Endothelial cell of umbilical vein (primary cell): ENCODE results near the gene NXT1. TPM values are rescaled to one million over a fixed set of nuclear protein-coding genes. Genes with fewer than 3 reads are reported as not detected.

ENCODE experiments used
- BruUV-seq: library from RNA; stranded (reverse); fragments of 400-500 nt; replicated peaks from 2 replicates; lab custom pipeline; 2021; lab: Mats Ljungman, UMichigan
- CTCF ChIA-PET: fragments of 300-600, 350-600 bp; sonication (Branson Sonifier 250); formaldehyde crosslinking; loops from one replicate; lab custom pipeline; 2021; ENCODE audit warnings: antibody characterized with exemption, inconsistent platforms; lab: Charles Lee
- POLR2A ChIA-PET: fragments of 300-600, 350-600 bp; sonication (Branson Sonifier 250); formaldehyde crosslinking; loops from one replicate; lab custom pipeline; 2021; ENCODE audit warnings: antibody characterized with exemption, inconsistent platforms; lab: Charles Lee
- DNase-seq: peaks from one replicate; pipeline ENCODE4 v3.0.0-alpha.2; 2011; ENCODE audit warnings: low read depth, low spot score
- FAIRE-seq: peaks from 2 replicates; lab custom pipeline; 2011; peaks lifted over from hg19 to GRCh38; lab: Jason Lieb, UNC
- H2AFZ ChIP-seq: 2 replicates; pipeline ENCODE4 v1.6.0; 2012; ENCODE audit warnings: low read depth, low read length, control low read depth, inconsistent platforms
- H3K27ac ChIP-seq: 2 replicates; pipeline ENCODE4 v1.5.1; 2011; ENCODE audit warnings: low read depth, mild to moderate bottlenecking, control low read depth, low read length, moderate library complexity; ENCODE audit not compliant: insufficient read depth
- H3K27me3 ChIP-seq, 2 experiments: 2 replicates each; pipeline versions ENCODE4 v1.6.0 to v1.6.1; 2011; ENCODE audit warnings: low read length in 2 of 2, mixed read lengths in 1 of 2; ENCODE audit not compliant: control insufficient read depth in 2 of 2, insufficient read depth in 2 of 2
- H3K36me3 ChIP-seq, 2 experiments: 2 replicates in 1 of 2; 3 replicates in 1 of 2; pipeline ENCODE4 v1.5.1; 2011; ENCODE audit warnings: low read length in 2 of 2, mild to moderate bottlenecking in 1 of 2, moderate library complexity in 1 of 2; ENCODE audit not compliant: control insufficient read depth in 2 of 2, insufficient read depth in 2 of 2; ENCODE audit errors: extremely low read depth in 1 of 2
- H3K4me1 ChIP-seq: 3 replicates; pipeline ENCODE4 v1.5.1; 2011; ENCODE audit warnings: mild to moderate bottlenecking, low read length; ENCODE audit not compliant: control insufficient read depth, insufficient read depth; ENCODE audit errors: extremely low read depth
- H3K4me2 ChIP-seq: 2 replicates; pipeline ENCODE4 v1.6.1; 2011; ENCODE audit warnings: low read length, control low read depth, mixed read lengths; ENCODE audit not compliant: insufficient read depth
- H3K4me3 ChIP-seq, 3 experiments: fragments of 200-600 bp in 1 of 3; sonication (generic), shearing (Covaris generic) in 1 of 3; replicated peaks in 1 of 3; 2 replicates each; pipeline ENCODE4 v1.5.1; 2011 to 2016; ENCODE audit warnings: control low read depth in 3 of 3, low read length in 3 of 3, mild to moderate bottlenecking in 2 of 3, inconsistent platforms in 1 of 3, low read depth in 1 of 3, moderate library complexity in 1 of 3; ENCODE audit not compliant: insufficient read depth in 1 of 3
- H3K79me2 ChIP-seq: 2 replicates; pipeline ENCODE4 v1.6.0; 2012; ENCODE audit warnings: low read length, inconsistent platforms; ENCODE audit not compliant: control insufficient read depth, insufficient read depth
- H3K9ac ChIP-seq: replicated peaks from 2 replicates; pipeline ENCODE3; 2011; ENCODE audit warnings: low read length, control low read depth; ENCODE audit not compliant: insufficient read depth; ENCODE audit errors: extremely low read depth
- H3K9me1 ChIP-seq: replicated peaks from 3 replicates; pipeline ENCODE4 v1.6.0; 2011; ENCODE audit warnings: mild to moderate bottlenecking, low read length; ENCODE audit not compliant: control insufficient read depth, insufficient read depth; ENCODE audit errors: extremely low read depth
- H3K9me3 ChIP-seq: replicated peaks from 2 replicates; pipeline ENCODE4 v1.5.1; 2012; ENCODE audit warnings: low read length, inconsistent platforms; ENCODE audit not compliant: control insufficient read depth, insufficient read depth
- H4K20me1 ChIP-seq: replicated peaks from 2 replicates; pipeline ENCODE3; 2011; ENCODE audit warnings: mild to moderate bottlenecking, low read length; ENCODE audit not compliant: control insufficient read depth, insufficient read depth; ENCODE audit errors: extremely low read depth
- CTCF ChIP-seq, 2 donors: IDR thresholded peaks; 1 replicate in 1 of 2; 2 replicates in 1 of 2; pipeline ENCODE4 v1.5.1; 2011; ENCODE audit warnings: low read length in 2 of 2, mild to moderate bottlenecking in 2 of 2, moderate library complexity in 2 of 2, control low read depth in 1 of 2, inconsistent platforms in 1 of 2, low read depth in 1 of 2; ENCODE audit not compliant: insufficient read depth in 1 of 2; ENCODE audit errors: extremely low read depth in 1 of 2
- EZH2 ChIP-seq: IDR thresholded peaks from 2 replicates; pipeline ENCODE4 v1.6.1; 2012; ENCODE audit warnings: borderline replicate concordance, low read depth, mild to moderate bottlenecking, moderate library complexity, low read length, inconsistent platforms; ENCODE audit not compliant: severe bottlenecking
- GATA2 ChIP-seq: IDR thresholded peaks from 2 replicates; pipeline ENCODE4 v1.7.0; 2011; ENCODE audit warnings: low read depth, mild to moderate bottlenecking, moderate library complexity, mixed read lengths, low read length; ENCODE audit not compliant: insufficient read length, insufficient read depth
- JUN ChIP-seq: IDR thresholded peaks from 2 replicates; pipeline ENCODE4 v1.6.1; 2011; ENCODE audit warnings: borderline replicate concordance, low read depth; ENCODE audit not compliant: insufficient read length, insufficient read depth
- MYC ChIP-seq: IDR thresholded peaks from one replicate; pipeline ENCODE4 v1.6.1; 2011; ENCODE audit warnings: mild to moderate bottlenecking, low read depth, low read length
- POLR2A ChIP-seq: IDR thresholded peaks from 2 replicates; pipeline ENCODE4 v1.6.1; 2012; ENCODE audit warnings: low read depth, mild to moderate bottlenecking, control low read depth, low read length
- dilution Hi-C: fragments of 300-500 bp; cut with MboI; formaldehyde crosslinking; loops from one replicate; pipeline ENCODE4 v1.15.0; 2019; ENCODE audit warnings: low sequenced_read_pairs; ENCODE audit not compliant: extremely low pct_ligation_motif_present
- intact Hi-C: fragments of 100-400 bp; cut with micrococcal nuclease; formaldehyde crosslinking; loops from one replicate; pipeline ENCODE4 v1.10.0; 2022
- polyA plus RNA-seq, 4 experiments: library from polyadenylated mRNA; depleted of rRNA in 3 of 4; stranded (reverse) in 3 of 4; unstranded in 1 of 4; fragments of >200 nt; gene quantifications; 2 replicates each; pipeline versions ENCODE4 v1.2.1 to v1.2.3, GENCODE V29; 2011 to 2012; ENCODE audit warnings: missing spikeins in 1 of 4
- total RNA-seq: library from RNA; stranded (reverse); gene quantifications from 2 replicates; pipeline ENCODE4 v1.2.3, GENCODE V29; 2021

The NXT1 gene
- total and polyA plus RNA-seq, 2 donors (not counting 3 experiments of a cell fraction or from before 2014, with no cell fraction given) = 27.1 to 39.2 TPM

DNA sequence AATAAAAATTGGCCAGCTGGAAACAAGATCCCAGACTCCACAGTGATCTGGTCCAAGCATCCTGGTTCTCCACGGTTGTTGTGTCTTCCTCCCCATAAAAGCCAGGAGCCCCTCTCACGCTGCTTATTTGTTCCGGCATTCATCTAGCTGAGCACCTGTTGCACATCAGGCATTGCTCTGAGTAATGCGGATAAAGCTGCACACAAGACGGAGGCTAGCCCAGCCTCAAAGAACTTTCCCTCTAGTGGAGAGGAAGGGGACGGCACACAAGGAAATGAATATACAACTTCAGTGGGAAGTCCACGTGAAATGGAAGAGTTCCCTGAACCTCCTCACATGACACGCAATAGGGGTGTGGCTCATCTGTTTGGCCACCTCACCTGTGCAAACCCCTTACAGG, 30.3 kb upstream of the NXT1 start:
- Histone ChIP-seq H3K36me3 (no peaks in the 10 kb centered on the region), H3K27me3 (peaks cover 0 to 5% of the 10 kb centered on the region in 2 experiments), H3K79me2 (no peaks in the 10 kb centered on the region), H3K4me1 (peaks cover 10% of the 10 kb centered on the region), H3K9me1 (no peaks in the 10 kb centered on the region), H3K9me3 (no peaks in the 10 kb centered on the region), H2AFZ (no peak overlapping the region), H3K4me2 (no peak overlapping the region), H3K27ac (no peak overlapping the region), H4K20me1 (no peaks in the 10 kb centered on the region), H3K9ac (no peak overlapping the region), H3K4me3 (no peak overlapping the region)
- no TSS peak for BruUV-seq
- ChIA-PET CTCF (interaction anchor here (0.9 to 2.5 kb wide), 10 partner anchors 12 to 629 kb away, joined by 3 to 17 read pairs (median 4); partner anchors contain the start of gene CD93), POLR2A (interaction anchor here (1.1 kb wide), 1 partner anchor 629 kb away, joined by 3 read pairs; no protein-coding TSS in a partner anchor)
- intact Hi-C loops (loop anchor here (1.0 to 5.0 kb wide), 2 partner anchors 38 to 270 kb away; no protein-coding TSS in a partner anchor), dilution Hi-C loops (no loop called here)
- DNase-seq (peak; percentile 21), FAIRE-seq (peak; percentile 53)
- TF ChIP-seq GATA2 = no peak
- TF ChIP-seq MYC = no peak
- TF ChIP-seq CTCF (IDR thresholded peaks at IDR 0.05; ENCODE audit: extremely low read depth in 1 of 2, insufficient read depth in 1 of 2, low read depth in 1 of 2, low read length in 2 of 2) = peak; percentile 37 to 50
- TF ChIP-seq EZH2 = no peak
- no peak for TF ChIP-seq POLR2A
- TF ChIP-seq JUN = no peak
